ENCODE results near the gene G3BP1.
"Not testable (repeated sequence)": the region's sequence is repeated elsewhere in the genome, so short reads cannot be mapped to it uniquely, and the experiment has no call there.

Gene G3BP1

DNA sequence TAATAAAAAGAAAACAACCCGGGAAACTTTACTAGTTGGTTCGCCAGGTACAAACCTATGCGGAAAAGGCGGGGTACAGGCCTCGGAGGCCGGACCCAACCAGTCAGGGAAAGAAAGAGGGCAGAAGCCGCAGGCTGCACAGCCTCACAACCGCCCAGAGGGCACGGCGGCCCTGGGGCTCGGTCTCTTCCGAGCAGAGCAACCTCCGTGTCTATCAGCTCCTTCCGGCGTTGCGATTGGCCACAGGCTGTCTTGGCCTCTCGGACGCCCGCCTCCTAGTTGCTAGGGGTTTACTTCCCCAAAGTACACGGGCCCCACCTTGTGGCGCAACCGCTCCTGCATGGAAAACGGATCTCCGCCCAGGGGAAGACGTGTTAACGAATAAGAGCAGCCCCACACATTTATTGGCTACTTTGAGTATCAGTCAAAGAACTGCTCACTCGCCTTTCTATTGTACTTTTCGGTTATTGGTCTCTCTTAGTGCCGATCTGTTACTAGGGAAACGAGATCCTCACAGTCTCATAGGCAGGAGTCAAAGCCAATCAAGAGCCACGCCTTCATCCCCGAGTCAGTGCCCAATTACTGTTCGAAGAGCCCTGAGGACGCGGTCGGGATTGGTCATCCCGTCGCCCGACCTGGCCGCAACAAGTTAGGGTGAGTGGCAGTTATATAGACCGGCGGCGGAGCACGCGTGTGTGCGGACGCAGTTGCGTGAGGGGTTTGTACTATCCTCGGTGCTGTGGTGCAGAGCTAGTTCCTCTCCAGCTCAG is at the start of gene G3BP1:
TSS of gene G3BP1 (plus strand) at position 696 of the 770 bp plus-strand sequence. CDS start 14,667 bp downstream, outside the sequence.
- DNase-seq (ENCODE audit: low read depth, low spot score), result peak; percentile 99

GRCh38 chr5:151722546-151722945 is 49.2 kb upstream of the G3BP1 start:
- DNase-seq (ENCODE audit: low read depth, low spot score), result no peak

DNA sequence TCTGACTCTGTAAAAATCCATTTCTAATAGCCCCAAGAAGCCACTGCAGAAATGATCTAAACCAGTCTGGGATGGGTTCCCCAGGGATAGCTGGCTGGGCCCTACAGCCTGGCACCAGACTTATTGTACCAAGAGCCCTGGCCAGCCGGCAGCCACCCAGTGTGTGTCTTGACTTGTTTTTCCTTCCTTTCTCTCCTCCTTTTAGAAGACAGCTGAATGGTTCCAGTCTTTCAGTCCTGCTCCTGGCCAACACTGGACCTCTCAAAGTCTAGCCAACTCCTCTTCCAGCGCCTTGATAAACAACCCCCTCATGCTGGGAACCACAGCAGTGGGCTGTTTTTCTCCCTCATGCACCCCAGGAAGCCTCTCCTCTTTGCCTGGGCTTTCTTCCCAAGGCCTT is 47.4 kb upstream of the G3BP1 start:
- no peak for DNase-seq (ENCODE audit: low read depth, low spot score)

- DNase-seq (ENCODE audit: low read depth, low spot score), result not testable (repeated sequence)
Measured at GRCh38 chr5:151729597-151729996, 42.2 kb upstream of the G3BP1 start.

DNA sequence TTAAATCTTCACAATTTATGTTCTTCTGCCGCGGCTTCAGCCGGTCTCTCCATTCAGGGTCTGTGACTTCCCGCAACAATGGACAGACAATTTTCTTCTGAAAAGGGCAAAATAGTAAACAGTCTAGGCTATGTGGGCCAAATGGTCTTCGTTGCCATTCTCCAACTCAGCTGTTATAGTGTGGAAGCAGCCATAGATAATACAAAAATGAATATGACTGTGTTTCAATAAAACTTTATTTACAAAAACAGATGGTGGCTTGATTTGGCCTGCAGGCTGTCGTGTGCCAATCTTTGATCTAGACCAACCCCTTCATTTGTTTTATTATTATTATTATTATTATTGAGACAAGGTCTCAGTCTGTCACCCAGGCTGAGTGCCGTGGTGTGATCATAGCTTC is 41.4 kb upstream of the G3BP1 start:
- DNase-seq (ENCODE audit: low read depth, low spot score), result no peak

DNA sequence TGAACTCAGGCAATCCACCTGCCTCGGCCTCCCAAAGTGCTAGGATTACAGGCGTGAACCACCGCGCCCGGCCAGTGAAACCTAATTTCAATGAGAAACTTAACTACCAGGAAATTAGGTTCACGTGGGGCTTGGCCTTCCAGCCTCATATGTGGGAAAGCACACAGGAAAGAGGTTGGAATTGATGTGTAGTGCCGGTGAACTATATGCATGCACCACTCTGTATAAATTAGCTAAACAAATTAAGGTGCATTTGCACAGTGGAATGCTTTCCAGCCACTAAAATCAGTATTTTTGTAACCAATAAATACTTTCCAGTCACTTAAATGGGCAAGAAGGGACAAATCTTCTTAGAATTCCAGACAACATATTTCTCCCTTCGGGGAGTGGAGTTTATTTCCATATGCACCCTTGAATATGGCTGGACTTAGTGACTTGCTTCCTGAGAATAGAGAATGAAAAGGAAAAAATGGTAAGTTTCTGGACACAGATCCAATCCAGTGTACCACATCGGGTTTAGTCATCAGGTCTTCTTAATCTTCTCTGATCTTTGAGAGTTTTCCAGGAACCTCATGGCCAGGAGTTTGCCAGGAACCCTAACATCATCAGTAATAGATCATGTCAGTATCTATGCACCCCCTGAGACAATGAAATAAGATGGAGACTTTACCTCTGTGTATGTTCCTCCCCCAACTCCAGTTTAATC is 38.2 kb upstream of the G3BP1 start:
- DNase-seq (ENCODE audit: low read depth, low spot score), result no peak

DNA sequence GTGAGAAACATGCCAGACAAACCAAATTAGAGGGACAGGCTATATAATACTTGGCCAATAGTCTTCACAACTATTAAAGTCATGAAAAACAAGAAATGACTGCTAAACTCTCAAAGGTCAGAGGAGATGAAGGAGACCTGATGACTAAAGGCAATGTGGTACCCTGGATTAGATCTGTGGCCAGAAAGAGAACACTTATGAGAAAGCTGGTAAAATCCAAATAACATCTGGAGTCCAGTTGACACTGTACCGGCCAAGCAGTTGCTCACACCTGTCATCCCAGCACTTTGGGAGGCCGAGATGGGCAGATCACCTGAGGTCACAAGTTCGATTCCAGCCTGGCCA is 37.7 kb upstream of the G3BP1 start:
- no peak for DNase-seq (ENCODE audit: low read depth, low spot score)

GRCh38 chr5:151735646-151736045 is 36.1 kb upstream of the G3BP1 start:
- DNase-seq (ENCODE audit: low read depth, low spot score), result no peak

- no peak for DNase-seq (ENCODE audit: low read depth, low spot score)
Measured at GRCh38 chr5:151737431-151737830, 34.3 kb upstream of the G3BP1 start.

GRCh38 chr5:151738125-151738848 is 33.5 kb upstream of the G3BP1 start:
- no peak for DNase-seq (ENCODE audit: low read depth, low spot score)

- DNase-seq (ENCODE audit: low read depth, low spot score), result no peak
Measured at GRCh38 chr5:151739395-151739794, 32.4 kb upstream of the G3BP1 start.

- no peak for DNase-seq (ENCODE audit: low read depth, low spot score)
Measured at GRCh38 chr5:151739939-151740335, 31.8 kb upstream of the G3BP1 start.

DNA sequence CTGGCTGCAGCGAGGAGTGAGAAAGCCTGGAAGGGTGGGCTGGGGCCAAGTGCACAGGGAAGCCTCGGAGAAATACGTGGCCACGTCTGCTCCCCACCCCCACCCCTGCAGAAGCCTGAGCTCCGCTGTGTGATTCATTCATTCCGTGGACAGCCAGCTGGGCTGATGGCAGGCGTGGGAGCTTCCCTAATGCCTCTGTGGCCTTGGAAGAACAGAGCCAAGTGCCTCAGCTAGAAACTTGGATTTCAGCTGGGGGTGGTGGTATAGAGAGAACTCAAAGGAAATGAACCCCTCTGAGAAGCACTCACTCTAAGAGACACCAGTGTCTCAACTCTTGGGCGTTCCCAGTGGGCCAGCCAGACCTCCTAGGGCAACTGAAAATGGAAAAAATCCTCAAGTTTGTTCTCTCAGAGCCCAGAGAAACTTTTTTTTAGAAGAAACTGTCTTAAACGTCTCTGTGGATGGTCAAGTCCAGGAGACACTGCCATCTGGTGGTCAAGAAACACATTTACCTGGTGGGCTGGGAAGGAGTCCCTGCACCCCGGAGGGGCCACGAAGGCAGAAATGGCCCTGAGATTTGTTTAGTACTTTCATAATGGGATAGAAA is 31.3 kb upstream of the G3BP1 start:
- DNase-seq (ENCODE audit: low read depth, low spot score), result peak; percentile 42

GRCh38 chr5:151740958-151741373 is 30.8 kb upstream of the G3BP1 start:
- DNase-seq (ENCODE audit: low read depth, low spot score), result no peak

DNA sequence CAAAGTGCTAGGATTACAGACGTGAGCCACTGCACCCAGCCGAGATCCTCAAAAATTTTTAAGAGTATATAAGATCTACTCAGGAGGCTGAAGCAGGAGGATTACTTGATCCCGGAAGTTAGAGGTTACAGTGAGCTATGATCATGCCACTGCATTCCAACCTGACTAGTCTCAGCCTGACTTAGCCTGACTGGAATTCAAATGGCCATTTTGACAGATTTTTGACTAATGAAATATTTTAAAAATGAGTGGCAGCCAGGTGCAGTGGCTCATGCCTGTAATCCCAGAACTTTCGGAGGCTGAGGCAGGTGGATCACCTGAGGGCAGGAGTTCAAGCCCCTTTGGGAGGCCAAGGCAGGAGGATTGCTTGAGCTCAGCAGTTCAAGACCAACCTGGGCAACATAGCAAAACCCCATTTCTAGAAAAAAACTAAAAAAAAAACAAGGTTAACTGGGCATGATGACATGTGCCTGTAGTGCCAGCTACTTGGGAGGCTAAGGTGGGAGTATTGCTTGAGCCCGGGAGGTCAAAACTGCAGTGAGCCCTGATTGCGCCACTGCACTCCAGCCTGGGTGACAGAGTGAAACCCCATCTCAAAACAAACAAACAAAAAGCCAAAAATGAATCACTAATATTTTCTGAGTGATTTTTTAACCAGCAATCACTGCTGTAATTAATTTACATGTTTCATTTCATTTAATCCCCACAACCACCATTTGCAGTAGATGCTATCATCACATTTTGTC is 29.9 kb upstream of the G3BP1 start:
- no peak for DNase-seq (ENCODE audit: low read depth, low spot score)

DNA sequence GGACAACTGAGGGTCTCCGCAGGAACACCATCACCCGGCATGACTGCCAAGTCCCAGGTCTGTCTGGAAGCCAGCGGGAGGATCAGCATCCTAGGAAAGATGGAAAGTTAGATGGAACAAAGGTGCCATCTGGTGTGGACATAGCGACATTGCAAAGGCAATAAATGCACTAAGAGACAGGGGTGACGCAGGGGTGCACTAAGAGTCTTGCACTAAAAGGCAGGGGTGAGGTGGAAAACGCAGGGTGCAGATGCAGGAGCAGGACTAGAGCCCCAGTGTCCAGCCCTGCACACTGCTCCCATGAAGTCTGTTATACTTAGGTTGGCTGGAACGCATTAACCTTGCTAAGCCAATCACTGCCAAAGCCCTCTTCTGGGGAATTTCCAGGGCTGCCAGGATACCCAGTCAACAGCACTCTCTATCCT is 28.9 kb upstream of the G3BP1 start:
- no peak for DNase-seq (ENCODE audit: low read depth, low spot score)

GRCh38 chr5:151743530-151743929 is 28.2 kb upstream of the G3BP1 start:
- DNase-seq (ENCODE audit: low read depth, low spot score), result no peak

DNA sequence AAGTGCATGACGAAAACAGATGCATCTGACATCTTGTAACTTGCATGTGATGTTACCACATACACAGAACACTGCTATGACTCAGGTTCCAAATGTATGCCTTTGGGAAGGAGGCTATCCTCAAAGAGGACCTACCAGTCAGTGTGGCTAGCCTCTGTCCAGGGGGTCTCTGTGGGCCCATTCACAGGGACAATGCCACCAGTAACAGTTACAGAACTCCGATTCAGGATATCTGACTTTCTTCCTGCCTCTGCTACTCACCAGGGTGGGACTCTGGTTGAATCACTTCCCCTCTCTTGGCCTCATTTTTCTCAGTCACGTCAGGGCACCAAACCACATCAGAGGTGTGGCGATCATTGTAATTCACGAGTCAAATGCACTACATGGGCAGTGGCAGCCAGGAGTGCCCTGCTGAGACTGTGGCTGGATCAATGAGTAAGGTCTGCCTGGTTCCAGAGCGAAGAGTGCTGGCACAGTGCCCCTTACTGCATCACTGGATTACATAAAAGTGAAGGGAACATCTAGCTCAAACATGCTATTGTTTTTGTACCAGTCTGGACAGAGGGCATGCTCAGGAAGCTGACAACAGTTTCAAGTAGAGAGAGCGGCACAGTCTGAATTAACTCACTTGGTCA is 26.6 kb upstream of the G3BP1 start:
- no peak for DNase-seq (ENCODE audit: low read depth, low spot score)

GRCh38 chr5:151750121-151750520 is 21.6 kb upstream of the G3BP1 start:
- no peak for DNase-seq (ENCODE audit: low read depth, low spot score)

DNA sequence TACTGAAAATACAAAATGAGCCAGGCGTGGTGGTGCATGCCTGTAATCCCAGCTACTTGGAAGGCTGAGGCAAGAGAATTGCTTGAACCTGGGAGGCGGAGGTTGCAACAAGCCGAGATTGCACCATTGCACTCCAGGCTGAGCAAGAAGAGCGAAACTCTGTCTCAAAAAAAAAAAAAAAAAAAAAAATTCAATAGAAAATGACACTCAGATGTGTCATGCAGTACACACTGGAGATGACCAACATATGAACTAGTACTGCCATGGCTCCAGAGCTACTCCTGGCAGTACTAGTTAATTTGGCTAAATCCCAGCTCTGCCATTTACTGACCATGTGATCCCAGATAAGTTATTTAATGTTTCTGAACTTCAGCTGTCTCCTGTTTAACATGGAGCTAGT is 20.7 kb upstream of the G3BP1 start:
- no peak for DNase-seq (ENCODE audit: low read depth, low spot score)

DNA sequence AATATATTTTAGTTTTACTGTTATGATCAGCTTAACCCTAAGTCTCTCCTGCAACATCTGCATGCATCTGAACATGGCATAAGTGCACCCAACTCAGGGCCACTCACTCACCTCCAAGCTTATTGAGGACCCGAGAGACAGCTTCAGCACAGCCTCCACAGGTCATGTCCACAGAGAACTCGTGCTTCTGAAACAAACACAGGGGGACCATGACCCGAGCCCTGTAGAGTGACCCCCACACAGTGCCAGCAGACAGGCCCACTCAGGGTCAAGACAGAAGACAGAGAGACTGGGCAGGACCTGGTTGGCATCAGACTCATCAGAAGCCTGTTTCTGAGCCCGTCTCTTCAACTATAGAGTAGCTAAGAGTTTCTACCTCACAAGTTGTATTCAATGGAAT is 20.2 kb upstream of the G3BP1 start:
- DNase-seq (ENCODE audit: low read depth, low spot score), result no peak
